GM21360 (cell line): Measurements from ENCODE around the gene SPATA2.

Experiments
- ATAC-seq: cut with Tn5 transposase; IDR thresholded peaks from one replicate; pipeline ENCODE4 v1.9.1; 2021; ENCODE audit warnings: mild to moderate bottlenecking, moderate library complexity; ENCODE audit not compliant: unreplicated experiment

SPATA2 gene

DNA sequence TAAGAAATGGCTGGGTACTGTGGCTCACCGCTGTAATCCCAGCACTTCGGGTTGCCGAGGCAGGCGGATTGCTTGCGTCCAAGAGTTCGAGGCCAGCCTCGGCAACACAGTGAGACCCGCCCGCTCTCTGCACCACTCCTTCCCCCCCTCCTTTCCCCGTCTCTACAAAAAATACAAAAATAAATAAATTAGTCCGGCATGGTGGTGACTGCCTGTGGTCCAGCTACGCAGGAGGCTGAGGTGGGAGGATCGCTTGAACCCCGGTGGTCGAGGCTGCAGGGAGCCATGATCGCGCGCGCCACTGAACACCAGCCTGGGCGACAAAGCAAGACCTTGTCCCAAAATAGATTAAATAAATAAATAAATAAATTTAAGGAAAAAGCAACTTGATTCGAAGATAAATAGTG, 20.4 kb upstream of the SPATA2 start:
- ATAC-seq, result no peak

DNA sequence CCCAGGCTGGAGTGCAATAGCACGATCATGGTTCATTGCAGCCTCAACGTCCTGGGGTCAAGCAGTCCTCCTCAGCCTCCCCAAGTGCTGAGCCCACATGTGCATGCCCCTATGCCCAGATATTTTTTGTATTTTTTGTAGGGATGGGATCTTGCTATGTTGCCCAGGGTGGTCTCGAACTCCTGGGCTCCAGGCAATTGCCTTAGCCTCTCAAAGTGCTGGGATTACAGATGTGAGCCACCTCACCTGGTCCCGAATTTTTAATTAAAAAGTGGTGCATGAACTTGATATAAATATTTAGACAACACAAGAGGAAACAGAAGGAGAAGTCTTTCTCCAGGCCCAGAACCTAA, 13.8 kb upstream of the SPATA2 start:
- ATAC-seq, result no peak

DNA sequence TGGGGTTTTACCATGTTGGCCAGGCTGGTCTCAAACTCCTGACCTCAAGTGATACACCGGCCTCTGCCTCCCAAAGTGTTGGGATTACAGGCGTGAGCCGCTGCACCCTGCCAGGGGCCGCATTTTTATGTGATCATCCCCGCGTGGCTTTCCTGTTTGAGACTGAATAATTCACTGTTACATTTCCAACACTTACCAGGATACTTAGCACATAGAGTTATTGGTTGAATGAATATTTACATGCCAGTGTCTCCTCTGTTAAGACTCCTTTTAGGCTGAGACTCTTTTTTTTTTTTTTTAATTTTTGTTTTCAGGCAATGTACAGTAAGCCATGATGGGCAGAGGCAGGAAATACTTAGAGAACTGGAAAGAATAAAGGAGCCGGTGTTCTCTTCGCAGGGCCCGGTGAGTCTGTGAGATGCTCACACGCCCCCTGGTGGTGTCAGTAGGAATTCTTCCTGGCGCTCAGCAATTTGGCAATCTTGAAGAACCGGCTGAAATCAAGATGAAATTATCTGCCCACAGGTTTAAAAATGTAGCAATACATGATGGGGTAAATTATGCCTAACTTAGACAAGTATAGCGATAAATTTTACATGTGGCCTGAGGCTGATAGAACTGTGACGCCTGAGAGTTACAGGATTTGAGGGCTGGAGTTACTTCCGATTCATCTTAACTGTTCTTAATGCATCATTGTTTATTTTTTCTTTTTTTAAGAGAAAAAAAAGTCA, 13.2 kb upstream of the SPATA2 start:
- ATAC-seq, result no peak

DNA sequence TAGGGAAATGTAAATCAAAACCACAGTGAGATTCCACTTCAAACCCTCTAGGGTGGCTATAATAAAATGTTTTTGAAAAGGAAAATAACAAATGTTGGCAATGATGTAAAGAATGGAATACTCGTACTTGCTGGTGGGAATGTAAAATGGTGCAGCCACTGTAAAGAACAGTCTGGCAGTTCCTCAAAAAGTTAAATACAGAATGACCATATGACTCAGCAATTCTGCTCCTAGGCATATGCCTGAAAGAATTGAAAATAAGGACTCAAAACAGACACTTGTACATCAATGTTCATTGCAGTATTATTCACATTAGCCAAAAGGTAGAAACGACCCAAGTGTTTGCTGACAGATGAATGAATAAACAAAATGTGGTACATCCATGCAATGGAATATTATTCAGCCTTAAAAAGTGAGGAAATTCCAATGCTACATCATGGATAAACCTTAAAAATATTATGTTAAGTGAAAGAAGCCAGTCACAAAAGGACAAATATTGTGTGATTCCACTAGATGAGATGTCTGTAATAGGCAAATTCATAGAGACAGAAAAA, 10.6 kb upstream of the SPATA2 start:
- ATAC-seq, result no peak

DNA sequence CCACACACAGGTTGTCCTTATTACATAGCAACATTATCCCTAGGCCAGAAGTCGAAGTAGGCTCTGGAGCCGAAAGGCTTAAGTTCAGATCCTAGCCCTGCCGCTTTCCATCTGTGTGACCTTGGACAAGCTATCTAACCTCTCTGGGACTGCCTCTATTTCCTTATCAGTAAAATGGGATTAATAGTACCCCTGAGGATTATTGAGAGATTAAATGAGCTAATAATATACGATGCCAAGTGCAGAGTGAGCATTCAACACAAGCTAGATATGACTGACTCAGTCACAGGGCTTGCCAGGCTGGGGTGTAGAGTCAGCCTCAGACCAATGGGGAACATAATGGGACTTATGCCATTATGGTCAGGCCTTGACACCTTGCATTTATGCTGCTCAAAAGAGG, 8.9 kb upstream of the SPATA2 start:
- ATAC-seq, result no peak

DNA sequence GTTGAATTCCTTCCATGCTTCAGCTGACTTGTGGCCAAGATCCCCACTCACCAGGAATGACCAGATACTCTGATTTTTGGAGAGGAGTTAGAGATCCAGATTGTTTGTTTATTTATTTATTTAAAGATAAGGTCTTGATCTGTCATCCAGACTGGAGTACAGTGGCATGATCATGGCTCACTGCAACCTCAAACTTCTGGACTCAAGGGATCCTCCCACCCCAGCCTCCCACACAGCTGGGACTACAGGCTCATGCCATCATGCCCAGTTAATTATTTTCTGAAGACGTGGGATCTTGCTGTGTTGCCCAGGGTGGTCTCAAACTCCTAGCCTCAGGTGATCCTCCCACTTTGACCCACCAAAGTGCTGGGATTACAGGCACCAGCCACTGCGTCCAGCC, 4.1 kb upstream of the SPATA2 start:
- ATAC-seq, result no peak

DNA sequence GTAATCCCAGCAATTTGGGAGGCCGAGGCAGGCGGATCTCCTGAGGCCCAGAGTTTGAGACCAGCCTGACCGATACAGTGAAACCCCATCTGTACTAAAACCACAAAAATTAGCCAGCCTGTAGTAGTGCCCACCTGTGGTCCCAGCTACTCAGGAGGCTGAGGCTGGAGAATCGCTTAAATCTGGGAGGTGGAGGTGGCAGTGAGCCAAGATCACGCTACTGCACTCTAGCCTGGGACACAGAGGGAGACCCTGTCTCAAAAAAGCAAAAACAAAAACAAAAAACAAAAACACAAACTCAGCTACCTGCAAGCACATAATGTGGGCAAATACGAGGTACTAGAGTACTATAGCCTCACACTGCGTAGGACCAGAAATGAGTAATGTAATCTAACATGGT, 3.7 kb upstream of the SPATA2 start:
- ATAC-seq, result no peak

DNA sequence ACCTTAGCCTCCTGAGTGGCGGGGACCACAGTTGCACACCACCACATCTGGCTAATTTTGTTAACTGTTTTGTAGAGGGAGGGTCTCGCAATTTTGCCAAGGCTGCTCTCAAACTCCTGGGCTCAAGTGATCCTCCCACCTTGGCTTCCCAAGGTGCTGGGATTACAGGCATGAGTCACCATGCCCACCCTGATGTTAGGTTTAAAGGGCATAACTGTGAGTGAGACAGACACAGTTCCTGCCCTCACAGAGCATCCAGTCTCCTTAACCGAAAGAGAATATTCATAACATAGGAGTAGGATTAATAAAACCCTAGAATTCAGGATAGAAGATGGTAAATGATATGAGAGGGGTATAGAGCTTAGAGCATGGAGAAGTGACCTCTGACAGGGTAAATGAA, 3.1 kb upstream of the SPATA2 start:
- ATAC-seq, result no peak

DNA sequence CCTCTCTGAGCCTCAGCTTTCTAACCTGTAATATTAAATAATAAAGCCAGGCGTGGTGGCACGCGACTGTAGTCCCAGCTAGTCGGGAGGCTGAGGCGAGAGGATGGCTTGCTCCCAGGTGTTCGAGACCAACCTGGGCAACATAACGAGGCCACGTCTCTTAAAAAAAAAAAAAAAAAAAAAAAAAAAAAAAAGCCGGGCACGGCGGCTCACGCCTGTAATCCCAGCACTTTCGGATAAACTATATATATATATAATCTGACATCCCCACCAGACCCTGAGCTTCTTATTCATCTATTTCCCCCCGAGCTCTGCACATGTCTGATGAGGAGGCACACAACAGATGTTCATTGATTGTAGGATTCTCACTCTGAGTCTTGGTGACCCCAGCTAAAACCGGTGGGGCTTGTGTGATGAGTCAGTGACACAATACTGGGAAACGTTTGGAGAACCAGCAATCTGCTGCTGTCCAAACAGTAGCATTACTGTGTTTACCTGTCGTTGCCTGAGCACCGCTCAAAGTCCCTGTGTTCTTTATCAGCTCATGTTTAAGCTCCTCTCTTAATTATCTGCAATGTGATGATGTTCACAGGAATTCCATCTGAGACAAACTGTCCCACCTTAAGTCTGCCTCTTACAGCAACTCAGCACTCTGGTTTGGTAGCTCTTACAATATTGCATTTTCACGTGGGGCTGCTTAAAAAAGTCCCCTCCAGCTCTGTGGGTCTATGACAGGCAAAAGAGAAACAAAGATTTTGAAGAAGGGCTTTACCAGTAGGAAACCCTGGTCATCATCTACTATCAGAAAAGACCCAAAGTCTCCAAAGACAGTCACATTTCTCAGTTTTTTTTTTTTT, 1.0 kb upstream of the SPATA2 start:
- no peak for ATAC-seq

DNA sequence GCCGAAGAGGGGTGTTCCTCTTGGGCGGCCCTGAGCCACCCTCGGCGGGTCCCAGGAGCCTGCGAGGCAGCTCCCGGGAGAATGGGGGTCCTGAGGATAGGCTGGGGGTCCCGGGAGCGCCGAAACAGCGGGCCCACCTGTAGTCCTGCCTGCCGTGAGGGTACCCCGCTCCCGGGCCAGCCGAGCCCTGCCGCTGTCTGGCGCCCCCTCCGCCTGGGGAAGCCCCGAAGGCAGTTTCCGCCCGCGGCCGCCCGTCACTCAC, 280 bp downstream of the SPATA2 start:
- no peak for ATAC-seq

DNA sequence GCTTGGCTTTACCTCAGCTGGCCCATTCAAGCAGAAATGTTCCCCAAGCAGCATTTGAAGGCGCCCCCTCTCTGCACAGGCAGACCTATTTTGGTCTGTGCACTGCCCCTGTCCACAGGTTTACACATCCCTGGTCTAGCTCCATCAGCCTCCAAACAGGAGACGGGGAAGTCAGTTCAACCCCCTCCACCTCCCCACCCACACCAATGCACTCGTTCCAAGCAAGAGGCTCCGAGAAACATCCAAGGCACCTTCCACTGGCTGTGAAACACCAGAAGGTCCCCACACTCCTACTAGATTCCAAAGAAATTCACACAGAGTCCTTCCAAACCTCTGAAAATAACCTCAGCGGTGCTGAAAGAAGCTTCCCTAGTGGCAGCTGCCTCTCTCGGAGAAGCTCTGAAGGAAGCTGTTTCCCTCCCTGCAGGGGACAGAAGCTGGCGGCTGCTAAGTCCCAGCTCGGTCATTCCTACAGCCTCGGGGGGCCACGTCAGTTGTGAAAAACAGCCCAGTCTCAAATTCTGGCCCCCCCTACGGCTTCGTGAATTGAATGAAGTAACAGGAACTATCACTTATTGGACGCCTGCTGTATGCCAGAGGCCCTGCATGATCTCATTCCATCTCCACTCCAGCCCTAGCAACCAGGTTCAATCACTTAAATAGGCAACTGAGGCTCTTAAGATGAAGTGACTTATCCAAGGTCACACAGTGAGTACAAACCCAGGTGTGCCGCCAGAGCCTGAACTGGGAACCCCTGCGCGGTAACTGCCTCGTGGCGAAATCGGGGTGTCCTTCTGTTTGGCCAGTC, 815 bp downstream of the SPATA2 start:
- ATAC-seq, result no peak

DNA sequence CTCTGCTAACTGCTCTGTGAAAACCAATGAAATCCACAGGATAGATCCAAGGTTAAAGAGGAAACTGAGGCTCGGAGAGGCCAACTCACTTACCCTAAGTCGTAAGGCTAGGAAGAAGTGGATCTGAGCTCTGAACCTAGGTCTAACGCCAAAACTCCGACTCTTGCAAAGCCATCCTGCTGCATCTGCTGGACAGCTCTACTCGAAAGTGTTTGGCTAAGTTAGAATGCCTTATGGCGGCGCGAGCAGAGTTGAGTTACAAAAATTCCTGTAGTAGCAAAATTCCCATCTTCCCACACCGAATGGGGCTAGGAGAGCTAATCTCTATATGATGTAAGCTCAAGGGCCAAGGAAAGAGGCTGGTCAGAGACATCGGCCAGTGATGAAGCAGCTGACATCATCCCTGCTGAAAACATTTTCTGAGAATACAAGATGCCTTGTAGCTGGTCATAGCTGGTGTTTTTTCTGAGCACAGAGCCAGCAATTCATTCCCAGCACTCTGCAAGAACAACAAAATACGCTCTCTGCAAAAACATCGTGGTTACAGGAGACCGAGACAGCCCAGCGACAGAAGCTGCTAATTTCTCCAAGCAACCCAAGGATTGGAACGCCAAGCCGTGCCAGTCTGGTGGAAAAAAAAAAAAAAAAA, 1.8 kb downstream of the SPATA2 start:
- no peak for ATAC-seq

DNA sequence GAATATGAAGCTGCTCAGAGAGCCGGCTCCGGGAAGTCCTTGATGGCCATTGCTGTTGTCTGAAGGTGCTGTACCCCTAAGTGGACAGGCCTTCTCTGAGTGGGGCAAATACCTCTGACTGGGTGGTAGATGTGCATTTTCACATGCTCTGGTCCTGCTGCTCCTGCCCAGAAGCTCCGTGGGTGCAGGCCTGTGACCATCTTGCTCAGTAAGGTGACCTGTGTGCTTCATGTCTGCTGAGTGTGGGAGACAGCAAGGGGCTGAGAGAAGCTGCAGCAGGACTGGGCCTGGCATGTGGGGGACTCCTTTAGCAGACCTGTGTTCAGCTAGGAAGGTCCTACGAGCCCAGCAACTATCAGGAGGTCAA, 5.0 kb downstream of the SPATA2 start:
- no peak for ATAC-seq

DNA sequence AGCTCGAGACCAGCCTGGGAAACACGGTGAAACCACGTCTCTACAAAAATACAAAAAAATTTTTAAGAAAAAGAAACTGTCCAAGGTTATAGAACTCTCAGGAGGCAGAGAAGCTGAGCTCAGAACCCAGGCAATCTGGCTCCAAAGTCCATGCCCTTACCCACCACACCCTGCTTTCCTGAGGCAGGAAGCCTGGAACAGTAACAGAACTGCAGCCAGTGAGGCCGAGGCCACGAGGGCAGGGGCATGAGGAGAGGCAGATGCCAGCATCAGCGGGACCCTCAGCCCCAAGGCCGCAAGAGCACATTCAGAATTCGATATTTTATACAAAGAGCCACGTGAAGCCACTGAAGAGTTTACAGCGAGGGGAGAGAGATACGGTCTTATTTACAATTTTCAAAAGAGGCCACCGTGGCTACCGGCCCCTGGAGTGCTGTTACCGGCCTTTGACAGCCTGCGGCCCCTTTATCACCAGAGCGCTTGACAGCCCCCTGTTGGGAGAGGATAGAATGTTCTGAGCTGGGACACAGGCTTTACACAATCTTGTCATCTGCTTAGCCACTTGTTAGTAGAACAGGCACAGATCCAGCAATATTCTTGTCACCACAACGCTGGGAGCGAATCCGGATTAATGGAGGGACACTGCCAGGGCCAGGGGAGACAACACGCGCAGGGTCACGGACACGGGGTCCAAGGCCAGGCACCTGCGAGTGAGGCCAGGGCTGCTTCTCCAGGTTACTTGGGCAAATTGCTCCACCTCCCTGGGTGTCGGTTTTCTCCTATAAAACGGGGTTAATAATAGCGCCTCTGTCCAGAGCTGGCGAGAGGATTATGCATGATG, 5.6 kb downstream of the SPATA2 start:
- ATAC-seq, result no peak

DNA sequence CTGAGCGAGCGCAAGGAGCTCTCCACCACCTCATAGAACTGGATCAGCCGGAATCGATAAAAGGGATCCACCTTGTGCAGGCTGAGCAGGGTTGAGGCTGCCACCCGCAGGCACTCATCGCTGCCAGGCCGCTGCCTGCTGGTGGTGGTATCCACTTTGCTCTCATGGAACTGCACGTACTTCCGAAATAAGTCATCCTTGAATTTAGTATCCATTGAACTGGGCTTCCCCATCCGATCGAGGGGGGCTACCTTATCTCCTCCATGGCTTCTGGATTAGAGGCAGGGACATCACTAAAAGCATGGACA, 7.1 kb downstream of the SPATA2 start:
- no peak for ATAC-seq

DNA sequence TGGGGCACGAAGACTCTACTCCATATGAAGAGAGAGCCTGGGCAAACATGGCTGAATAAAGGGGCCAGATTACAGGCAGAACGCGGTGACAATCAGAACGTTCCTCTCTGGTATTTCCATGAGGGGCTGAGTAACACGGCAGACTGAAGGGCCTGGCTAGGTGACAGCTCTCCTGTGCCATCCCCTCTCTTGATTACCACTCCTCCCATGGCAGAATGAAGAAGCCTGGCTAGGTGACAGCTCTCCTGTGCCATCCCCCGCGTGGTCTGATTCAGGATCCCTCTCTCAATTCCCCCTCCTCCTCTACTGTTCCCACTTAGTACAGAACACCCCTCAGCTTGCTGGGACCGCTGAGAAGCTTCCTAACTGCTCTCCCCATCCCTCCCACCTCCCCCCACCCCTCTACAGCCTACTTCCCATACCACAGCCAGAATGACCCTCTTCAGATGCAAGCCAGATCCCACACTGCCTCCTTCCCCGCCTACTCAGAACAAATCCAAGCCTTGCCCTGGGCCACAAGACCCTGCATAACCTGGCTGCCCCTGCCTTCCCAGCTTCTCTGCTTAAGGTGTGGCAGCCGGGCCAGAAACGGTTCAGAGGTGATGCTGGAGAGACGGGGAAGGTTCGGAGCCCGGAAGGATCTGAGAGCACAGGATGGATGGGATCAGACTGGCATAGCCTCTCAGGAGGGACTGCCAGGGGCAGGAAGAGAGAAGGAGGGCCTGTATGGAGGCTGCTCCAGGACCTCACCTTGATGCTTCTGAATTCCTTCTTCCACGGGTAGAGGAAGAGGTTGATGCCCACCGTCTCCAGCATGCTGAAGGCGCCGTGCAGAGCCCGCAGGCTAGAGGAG, 7.7 kb downstream of the SPATA2 start:
- no peak for ATAC-seq

DNA sequence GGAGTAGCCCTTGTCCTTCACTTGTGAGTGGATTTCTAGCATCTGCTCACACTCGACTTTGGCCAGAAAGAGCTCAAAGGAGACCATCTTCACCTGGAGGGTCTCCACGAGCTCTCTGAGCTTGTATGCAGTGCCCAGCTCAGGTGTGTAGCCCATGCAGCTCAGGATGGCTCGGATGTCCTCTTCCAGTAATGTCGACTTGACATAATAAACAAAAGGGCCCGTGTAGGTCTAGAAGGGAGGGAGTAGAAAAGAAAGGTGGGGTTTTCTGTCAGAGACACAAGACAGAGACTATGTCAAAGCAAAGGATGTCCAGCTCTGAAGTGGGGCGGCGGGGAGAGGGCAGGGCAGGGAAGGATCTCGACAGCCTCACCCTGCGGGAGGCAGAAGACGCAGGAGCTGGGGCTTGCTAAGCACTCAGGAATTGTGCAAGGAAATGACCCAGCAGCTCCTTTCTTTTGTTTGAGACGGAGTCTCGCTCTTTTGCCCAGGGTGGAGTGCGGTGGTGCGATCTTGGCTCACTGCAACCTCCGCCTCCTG, 8.6 kb downstream of the SPATA2 start:
- ATAC-seq, result no peak

DNA sequence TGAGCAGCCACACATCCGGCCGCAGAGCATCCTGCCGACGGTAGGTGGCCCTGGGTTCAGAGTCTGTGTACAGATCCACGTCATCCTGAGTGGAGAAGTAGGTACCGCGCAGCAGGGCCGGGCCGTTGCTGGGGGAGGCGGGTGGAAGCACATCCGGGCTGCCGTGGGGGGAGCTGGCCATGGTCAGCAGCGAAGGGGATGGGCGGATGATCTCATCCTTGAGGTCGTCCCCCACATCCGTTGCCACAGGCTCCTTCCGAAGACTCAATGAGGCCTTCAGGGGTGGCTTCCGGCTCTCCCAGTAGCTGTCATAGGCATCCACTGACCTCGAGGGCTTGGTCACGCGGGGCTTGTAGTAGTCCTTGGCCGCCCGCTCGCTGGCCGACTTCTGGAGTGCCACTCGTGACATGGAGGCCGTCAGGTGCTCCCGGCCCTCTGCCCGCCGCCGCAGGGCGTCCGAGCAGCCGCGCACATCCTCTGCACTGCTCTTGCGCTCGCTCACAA, 9.2 kb downstream of the SPATA2 start:
- no peak for ATAC-seq

DNA sequence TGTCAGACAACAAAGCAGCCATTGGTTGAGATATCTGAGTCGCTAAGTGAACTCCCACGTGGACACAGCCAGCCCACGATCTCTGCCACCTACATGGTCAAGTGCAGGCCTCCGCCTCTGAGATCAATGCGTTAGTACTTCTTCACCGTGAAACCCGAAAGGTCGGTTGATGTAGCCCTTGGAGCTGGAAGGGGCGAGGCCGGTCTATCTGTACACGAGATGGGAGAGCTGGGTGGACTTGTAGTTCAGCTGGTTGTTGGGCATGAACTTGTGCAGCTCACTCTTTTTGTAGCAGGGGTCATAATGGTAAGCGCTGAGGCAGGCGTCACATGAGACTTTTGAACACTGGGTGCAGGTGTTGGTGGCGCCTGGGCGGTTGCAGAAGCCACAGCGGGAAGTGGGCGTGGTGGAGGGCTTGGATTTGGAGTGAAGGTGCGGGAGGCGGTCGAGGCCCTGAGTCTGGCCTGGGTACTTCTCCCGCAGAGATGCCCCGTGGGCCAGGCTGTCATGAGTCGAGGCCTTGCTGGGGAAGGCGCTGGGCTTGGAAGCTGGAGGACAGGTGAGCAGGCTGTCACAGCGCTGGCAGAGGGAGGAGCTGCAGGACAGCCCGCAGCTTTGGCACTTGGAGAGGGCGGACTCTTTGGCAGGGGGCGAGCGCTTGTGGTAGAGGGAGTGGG, 9.8 kb downstream of the SPATA2 start:
- no peak for ATAC-seq
